ENCODE results near the gene ZNF839. TPM values are rescaled to one million over a fixed set of nuclear protein-coding genes. Genes with fewer than 3 reads are reported as not detected.

Gene ZNF839
- total RNA-seq, 2 donors from 2014 or later = 7.2 to 11.0 TPM

DNA sequence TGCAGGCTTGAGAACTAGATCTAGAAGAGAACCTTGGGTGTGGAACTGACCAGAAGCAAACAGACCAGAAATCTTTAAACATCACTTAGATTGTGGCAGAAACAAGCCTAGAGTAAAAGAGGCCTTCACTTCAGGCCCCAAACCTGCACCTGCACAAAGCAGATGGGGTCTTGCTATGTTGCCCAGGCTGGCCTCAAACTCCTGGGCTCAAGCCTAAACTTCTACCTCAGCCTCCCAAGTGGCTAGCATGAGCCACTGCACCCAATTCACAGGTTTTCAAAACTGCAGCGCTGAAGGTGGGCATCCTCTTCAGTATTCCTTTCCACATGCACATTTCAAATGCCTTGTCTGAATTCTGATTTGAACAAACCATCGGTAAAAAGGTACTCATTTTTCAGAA is 34.4 kb upstream of the ZNF839 start:
- Histone ChIP-seq H3K9me3 (no peaks in the 10 kb centered on the region), H3K4me3 (no peak overlapping the region), H3K27me3 (no peaks in the 10 kb centered on the region), H3K36me3 (no peaks in the 10 kb centered on the region), H3K4me1 (no peaks in the 10 kb centered on the region), H3K9ac (ENCODE audit: low read depth in 2 of 2, low read length in 2 of 2) (no peak overlapping the region), H3K27ac (no peak overlapping the region)
- intact Hi-C loops (cut with DNase I) = no loop called here
- no peak for DNase-seq
- TF ChIP-seq, protein P1, sequence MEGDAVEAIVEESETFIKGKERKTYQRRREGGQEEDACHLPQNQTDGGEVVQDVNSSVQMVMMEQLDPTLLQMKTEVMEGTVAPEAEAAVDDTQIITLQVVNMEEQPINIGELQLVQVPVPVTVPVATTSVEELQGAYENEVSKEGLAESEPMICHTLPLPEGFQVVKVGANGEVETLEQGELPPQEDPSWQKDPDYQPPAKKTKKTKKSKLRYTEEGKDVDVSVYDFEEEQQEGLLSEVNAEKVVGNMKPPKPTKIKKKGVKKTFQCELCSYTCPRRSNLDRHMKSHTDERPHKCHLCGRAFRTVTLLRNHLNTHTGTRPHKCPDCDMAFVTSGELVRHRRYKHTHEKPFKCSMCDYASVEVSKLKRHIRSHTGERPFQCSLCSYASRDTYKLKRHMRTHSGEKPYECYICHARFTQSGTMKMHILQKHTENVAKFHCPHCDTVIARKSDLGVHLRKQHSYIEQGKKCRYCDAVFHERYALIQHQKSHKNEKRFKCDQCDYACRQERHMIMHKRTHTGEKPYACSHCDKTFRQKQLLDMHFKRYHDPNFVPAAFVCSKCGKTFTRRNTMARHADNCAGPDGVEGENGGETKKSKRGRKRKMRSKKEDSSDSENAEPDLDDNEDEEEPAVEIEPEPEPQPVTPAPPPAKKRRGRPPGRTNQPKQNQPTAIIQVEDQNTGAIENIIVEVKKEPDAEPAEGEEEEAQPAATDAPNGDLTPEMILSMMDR (IDR thresholded peaks at IDR 0.05) = no peak

DNA sequence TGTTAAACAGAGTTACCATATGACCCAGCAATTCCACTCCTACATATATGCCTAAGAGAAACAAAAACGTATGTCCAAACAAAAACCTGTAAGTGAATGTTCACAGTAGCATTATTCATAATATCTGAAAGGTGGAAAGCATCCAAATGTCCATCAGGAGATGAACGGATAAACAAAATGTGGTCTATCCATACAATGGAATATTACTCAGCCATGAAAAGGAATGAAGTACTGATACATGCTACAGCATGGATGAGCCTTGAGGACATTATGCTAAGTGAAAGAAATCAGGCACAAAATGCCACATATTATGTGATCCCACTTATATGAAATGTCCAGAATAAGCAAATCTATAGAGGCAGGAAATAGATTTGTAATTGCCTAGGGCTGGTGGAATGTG is 31.4 kb upstream of the ZNF839 start:
- no peaks in the 10 kb centered on the region for H3K9me3 ChIP-seq
- intact Hi-C loops (cut with DNase I) = no loop called here
- TF ChIP-seq, protein P1 (IDR thresholded peaks at IDR 0.05) = no peak
- H3K4me1 ChIP-seq = no peaks in the 10 kb centered on the region
- H3K4me3 ChIP-seq = no peak overlapping the region
- no peak for DNase-seq
- H3K27ac ChIP-seq = no peak overlapping the region
- H3K27me3 ChIP-seq = no peaks in the 10 kb centered on the region
- H3K36me3 ChIP-seq = no peaks in the 10 kb centered on the region
- H3K9ac ChIP-seq (ENCODE audit: low read depth in 2 of 2, low read length in 2 of 2) = no peak overlapping the region

DNA sequence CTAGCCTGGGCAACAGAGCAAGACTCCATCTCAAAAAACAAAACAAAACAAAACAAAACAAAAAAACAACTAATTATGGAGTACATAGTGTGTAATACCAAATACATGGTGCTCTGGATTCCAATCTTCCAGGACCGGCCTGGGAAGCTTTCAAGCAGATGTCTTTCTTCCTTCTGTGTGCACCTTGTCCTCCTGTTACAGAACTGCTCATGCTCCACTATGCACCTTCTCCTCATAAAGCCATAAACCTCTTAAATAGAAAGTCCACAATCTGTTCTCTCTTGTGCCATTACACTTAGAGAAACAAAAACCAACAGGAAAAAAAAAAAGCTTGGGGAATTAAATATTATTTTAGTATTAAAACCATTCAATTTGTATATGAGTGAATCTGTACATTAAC is 27.1 kb upstream of the ZNF839 start:
- no peaks in the 10 kb centered on the region for H3K27me3 ChIP-seq
- DNase-seq = no peak
- H3K9ac ChIP-seq (ENCODE audit: low read depth in 2 of 2, low read length in 2 of 2) = no peak overlapping the region
- intact Hi-C loops (cut with DNase I) = no loop called here
- TF ChIP-seq, protein P1 (IDR thresholded peaks at IDR 0.05) = no peak
- H3K27ac ChIP-seq = no peak overlapping the region
- no peaks in the 10 kb centered on the region for H3K9me3 ChIP-seq
- no peaks in the 10 kb centered on the region for H3K4me1 ChIP-seq
- H3K4me3 ChIP-seq = no peak overlapping the region
- H3K36me3 ChIP-seq = no peaks in the 10 kb centered on the region

DNA sequence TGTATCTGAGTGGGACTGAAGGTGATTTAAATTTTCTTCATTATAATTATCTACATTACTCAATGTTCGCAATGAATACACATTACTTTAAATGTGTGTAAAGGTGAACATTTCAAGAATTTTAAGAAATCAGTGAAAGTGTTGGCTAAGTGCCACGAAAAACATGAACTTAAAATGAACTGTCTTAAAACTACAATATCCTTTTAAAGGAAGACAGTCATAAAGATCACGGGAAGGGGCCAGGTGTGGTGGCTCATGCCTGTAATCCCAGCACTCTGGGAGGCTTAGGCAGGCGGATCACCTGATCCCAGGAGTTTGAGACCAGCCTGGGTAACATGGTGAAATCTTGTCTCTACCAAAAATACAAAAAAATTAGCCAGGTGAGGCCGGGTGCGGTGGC is 25.8 kb upstream of the ZNF839 start:
- no peaks in the 10 kb centered on the region for H3K27me3 ChIP-seq
- no peak overlapping the region for H3K9ac ChIP-seq (ENCODE audit: low read depth in 2 of 2, low read length in 2 of 2)
- no peak for DNase-seq
- H3K4me1 ChIP-seq = no peaks in the 10 kb centered on the region
- no peak overlapping the region for H3K27ac ChIP-seq
- intact Hi-C loops (cut with DNase I) = no loop called here
- H3K9me3 ChIP-seq = no peaks in the 10 kb centered on the region
- no peaks in the 10 kb centered on the region for H3K36me3 ChIP-seq
- TF ChIP-seq, protein P1 (IDR thresholded peaks at IDR 0.05) = no peak
- no peak overlapping the region for H3K4me3 ChIP-seq

DNA sequence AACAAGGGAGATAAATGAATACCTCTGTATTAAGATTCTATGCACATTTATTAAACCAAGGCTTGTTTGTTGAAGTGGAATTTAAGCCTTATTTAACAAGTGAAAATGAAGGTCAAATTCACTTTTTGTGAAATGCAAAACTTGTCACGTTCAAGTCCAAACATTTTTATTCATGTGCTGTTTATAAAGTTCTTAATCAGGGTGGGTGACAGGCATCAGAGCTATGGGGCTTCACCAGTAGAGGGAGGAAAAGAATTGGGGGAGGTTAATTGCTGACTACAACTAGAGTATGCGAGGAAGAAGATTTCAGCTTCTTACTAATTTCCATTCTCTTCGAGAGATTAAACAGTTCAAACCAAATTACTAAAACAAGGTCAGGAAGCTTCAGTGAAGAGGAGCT is 24.3 kb upstream of the ZNF839 start:
- Histone ChIP-seq H3K36me3 (no peaks in the 10 kb centered on the region), H3K9ac (ENCODE audit: low read depth in 2 of 2, low read length in 2 of 2) (no peak overlapping the region), H3K27ac (no peak overlapping the region), H3K4me1 (no peaks in the 10 kb centered on the region), H3K9me3 (no peaks in the 10 kb centered on the region), H3K4me3 (no peak overlapping the region), H3K27me3 (no peaks in the 10 kb centered on the region)
- TF ChIP-seq, protein P1 (IDR thresholded peaks at IDR 0.05) = no peak
- DNase-seq = no peak
- intact Hi-C loops (cut with DNase I) = no loop called here

Measured in colonic mucosa (tissue), 4 donors.